ENCODE data around the gene WDR36. TPM values are rescaled to one million over a fixed set of nuclear protein-coding genes. Genes with fewer than 3 reads are reported as not detected.

The WDR36 gene
- polyA plus RNA-seq, 1 experiment, result 56.1 TPM

DNA sequence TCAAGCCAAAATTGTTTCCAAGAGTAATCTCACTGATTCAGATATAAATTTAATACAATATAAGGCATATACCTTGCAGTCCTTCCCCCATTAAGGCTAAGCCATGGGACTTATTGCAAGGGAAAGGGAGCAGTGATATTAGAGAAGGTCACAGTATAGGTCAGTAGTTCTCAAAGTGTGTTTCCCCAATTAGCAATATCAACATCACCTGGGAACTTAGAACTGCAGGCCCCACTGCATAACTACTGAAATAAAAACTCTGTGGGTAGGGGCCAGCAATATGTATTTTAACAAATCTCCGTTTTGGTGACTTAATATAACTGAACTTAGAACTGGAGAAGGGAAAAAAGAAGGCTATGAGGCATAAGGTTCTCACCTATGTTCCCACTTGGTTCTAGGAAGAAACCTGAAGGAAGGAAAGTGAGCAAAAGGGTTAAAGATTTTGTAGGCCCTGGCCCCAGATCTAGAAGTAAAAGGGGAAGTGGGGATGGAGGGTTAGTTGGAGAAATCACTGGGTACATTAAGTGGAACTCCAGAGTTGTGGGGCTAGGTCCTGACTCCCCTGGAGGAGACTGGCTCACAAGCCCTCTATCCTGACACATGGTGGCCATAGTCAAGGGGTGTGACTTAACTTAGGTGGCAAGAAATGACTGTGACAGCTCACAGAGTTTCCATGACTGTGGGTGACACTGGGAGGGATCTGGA lies 40.7 kb downstream of the WDR36 start:
- ChIA-PET CTCF (interaction anchor here (0.6 kb wide), 2 partner anchors 364 to 396 kb away, joined by 3 to 4 read pairs; no protein-coding TSS in a partner anchor), POLR2A (no interaction called here)
- no peak overlapping the region for H3K27ac ChIP-seq (ENCODE audit: low read depth, low read length)
- H3K9me3 ChIP-seq (ENCODE audit: control insufficient read depth, insufficient read depth, low read length), result no peaks in the 10 kb centered on the region
- H3K4me3 ChIP-seq (ENCODE audit: low read depth, low read length), result no peak overlapping the region
- H3K27me3 ChIP-seq (ENCODE audit: control insufficient read depth, insufficient read depth, low read length), result no peaks in the 10 kb centered on the region
- TF ChIP-seq, protein P1, sequence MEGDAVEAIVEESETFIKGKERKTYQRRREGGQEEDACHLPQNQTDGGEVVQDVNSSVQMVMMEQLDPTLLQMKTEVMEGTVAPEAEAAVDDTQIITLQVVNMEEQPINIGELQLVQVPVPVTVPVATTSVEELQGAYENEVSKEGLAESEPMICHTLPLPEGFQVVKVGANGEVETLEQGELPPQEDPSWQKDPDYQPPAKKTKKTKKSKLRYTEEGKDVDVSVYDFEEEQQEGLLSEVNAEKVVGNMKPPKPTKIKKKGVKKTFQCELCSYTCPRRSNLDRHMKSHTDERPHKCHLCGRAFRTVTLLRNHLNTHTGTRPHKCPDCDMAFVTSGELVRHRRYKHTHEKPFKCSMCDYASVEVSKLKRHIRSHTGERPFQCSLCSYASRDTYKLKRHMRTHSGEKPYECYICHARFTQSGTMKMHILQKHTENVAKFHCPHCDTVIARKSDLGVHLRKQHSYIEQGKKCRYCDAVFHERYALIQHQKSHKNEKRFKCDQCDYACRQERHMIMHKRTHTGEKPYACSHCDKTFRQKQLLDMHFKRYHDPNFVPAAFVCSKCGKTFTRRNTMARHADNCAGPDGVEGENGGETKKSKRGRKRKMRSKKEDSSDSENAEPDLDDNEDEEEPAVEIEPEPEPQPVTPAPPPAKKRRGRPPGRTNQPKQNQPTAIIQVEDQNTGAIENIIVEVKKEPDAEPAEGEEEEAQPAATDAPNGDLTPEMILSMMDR (IDR thresholded peaks at IDR 0.05; ENCODE audit: low read depth, low read length), result no peak
- no peak for DNase-seq (ENCODE audit: low read depth, low spot score)

DNA sequence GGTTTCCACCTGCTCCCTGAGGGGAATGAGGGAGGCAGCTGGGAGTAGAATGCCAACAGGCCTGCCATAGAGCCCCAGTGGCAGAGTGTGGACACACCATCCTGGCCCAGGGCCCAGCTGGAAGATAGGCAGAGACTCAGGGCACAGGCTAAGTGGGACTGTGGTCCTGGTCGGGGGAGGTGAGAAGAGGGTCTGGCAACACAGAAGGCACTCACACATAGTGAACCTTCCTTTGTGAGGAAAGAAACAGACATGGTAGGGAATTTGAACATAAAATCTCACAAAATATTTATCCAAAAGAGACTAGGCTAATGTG lies 41.2 kb downstream of the WDR36 start:
- TF ChIP-seq, protein P1 (IDR thresholded peaks at IDR 0.05; ENCODE audit: low read depth, low read length), result no peak
- Histone ChIP-seq H3K4me3 (ENCODE audit: low read depth, low read length) (no peak overlapping the region), H3K9me3 (ENCODE audit: control insufficient read depth, insufficient read depth, low read length) (no peaks in the 10 kb centered on the region), H3K27ac (ENCODE audit: low read depth, low read length) (no peak overlapping the region), H3K27me3 (ENCODE audit: control insufficient read depth, insufficient read depth, low read length) (no peaks in the 10 kb centered on the region)
- POLR2A ChIA-PET, result no interaction called here
- no peak for DNase-seq (ENCODE audit: low read depth, low spot score)
- CTCF ChIA-PET, result no interaction called here

DNA sequence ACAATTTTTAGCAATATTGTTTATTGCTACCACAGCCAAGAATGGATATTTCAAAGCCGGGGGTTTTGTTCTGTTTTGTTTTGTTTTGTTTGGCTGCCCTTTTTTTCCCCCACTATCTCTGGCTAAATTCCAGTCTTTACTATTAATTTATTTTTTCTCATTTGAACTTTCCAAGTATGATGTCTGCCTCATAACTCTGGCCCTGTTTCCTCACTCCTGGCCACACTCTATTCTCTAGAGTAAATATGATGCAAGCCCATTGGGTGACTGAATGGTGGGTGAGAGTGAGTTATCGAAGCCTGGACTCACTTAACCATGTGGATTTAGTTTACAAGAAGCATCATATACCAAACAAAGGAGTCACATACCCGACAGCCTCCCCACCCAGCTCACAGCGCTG lies 41.9 kb downstream of the WDR36 start:
- ChIA-PET POLR2A (no interaction called here), CTCF (interaction anchor here (1.0 kb wide), 1 partner anchor 398 kb away, joined by 4 read pairs; no protein-coding TSS in a partner anchor)
- H3K9me3 ChIP-seq (ENCODE audit: control insufficient read depth, insufficient read depth, low read length), result no peaks in the 10 kb centered on the region
- H3K27ac ChIP-seq (ENCODE audit: low read depth, low read length), result peak overlapping the region; percentile 34
- no peaks in the 10 kb centered on the region for H3K27me3 ChIP-seq (ENCODE audit: control insufficient read depth, insufficient read depth, low read length)
- DNase-seq (ENCODE audit: low read depth, low spot score), result peak; percentile 38
- H3K4me3 ChIP-seq (ENCODE audit: low read depth, low read length), result no peak overlapping the region
- TF ChIP-seq, protein P1 (IDR thresholded peaks at IDR 0.05; ENCODE audit: low read depth, low read length), result no peak

DNA sequence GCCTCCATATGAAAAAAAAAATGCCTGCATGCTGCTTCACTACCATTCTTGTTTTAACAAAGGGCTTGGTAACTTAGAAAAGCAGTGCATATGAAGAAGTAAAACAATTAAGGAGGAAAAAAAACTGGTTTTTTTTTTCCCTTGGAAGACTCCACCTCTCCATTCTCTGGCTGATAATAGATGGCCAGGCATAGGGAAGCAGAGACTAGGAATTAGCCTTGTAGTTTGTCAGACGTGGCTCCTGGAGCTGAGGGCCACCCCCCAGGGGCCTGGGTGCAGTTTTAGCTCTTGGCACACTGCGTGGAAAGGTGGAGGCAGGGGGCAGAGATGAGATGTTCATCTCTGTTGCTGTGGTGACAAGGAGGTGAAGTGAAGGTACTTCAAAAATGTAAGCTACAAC lies 42.7 kb downstream of the WDR36 start:
- CTCF ChIA-PET, result interaction anchor here (1.0 kb wide), 1 partner anchor 397 kb away, joined by 4 read pairs; no protein-coding TSS in a partner anchor
- no peak overlapping the region for H3K4me3 ChIP-seq (ENCODE audit: low read depth, low read length)
- H3K27ac ChIP-seq (ENCODE audit: low read depth, low read length), result no peak overlapping the region
- TF ChIP-seq, protein P1 (IDR thresholded peaks at IDR 0.05; ENCODE audit: low read depth, low read length), result no peak
- no peaks in the 10 kb centered on the region for H3K27me3 ChIP-seq (ENCODE audit: control insufficient read depth, insufficient read depth, low read length)
- no peaks in the 10 kb centered on the region for H3K9me3 ChIP-seq (ENCODE audit: control insufficient read depth, insufficient read depth, low read length)
- POLR2A ChIA-PET, result no interaction called here
- no peak for DNase-seq (ENCODE audit: low read depth, low spot score)

DNA sequence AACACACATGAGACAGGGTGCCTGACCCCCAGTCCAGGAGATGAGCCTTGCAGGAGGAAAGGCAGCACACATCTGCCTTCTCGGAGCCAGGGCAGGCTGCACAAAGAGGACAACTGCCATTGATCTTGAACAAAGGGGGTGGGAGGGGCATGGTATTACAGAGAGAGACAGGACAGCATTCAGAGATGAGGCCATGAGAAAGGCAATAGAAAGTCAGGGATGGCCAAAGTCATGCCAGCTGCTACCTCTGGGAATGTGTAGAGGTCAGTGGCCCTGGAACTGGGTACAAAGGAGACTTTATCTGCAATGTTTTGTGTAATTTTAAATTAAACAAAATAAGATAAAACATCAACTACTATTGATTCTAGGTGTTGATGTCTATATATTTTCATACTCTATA lies 43.2 kb downstream of the WDR36 start:
- no peak for DNase-seq (ENCODE audit: low read depth, low spot score)
- Histone ChIP-seq H3K4me3 (ENCODE audit: low read depth, low read length) (no peak overlapping the region), H3K27me3 (ENCODE audit: control insufficient read depth, insufficient read depth, low read length) (no peaks in the 10 kb centered on the region), H3K9me3 (ENCODE audit: control insufficient read depth, insufficient read depth, low read length) (no peaks in the 10 kb centered on the region), H3K27ac (ENCODE audit: low read depth, low read length) (no peak overlapping the region)
- TF ChIP-seq, protein P1 (IDR thresholded peaks at IDR 0.05; ENCODE audit: low read depth, low read length), result no peak
- ChIA-PET CTCF (no interaction called here), POLR2A (no interaction called here)

Data from AG04450 (cell line).